Keratinocyte (primary cell): ENCODE data around the gene ATP11B.
A peak's percentile ranks its signal among the peaks of the same experiment; 100 is the strongest.

Experiments used
- CTCF ChIP-seq, 3 experiments: IDR thresholded peaks in 1 of 3; conservative IDR thresholded peaks in 1 of 3; optimal IDR thresholded peaks in 1 of 3; 2 replicates in 2 of 3; 3 replicates in 1 of 3; pipeline versions ENCODE3 to v1.5.1; 2011; ENCODE audit warnings: low read length in 3 of 3, mild to moderate bottlenecking in 3 of 3, moderate library complexity in 2 of 3, control low read depth in 1 of 3, inconsistent platforms in 1 of 3; ENCODE audit not compliant: insufficient read depth in 2 of 3; ENCODE audit errors: extremely low read depth in 1 of 3
- EZH2 ChIP-seq: IDR thresholded peaks from one replicate; pipeline ENCODE4 v1.6.1; 2012; ENCODE audit warnings: inconsistent platforms, mild to moderate bottlenecking, low read length, moderate library complexity

- no peak for TF ChIP-seq EZH2
- TF ChIP-seq CTCF (optimal IDR thresholded peaks at IDR 0.05 in 1 of 3, IDR thresholded peaks at IDR 0.05 in 1 of 3, conservative IDR thresholded peaks at IDR 0.05 in 1 of 3; ENCODE audit: extremely low read depth in 1 of 3, insufficient read depth in 2 of 3, low read length in 3 of 3), result peak in 1 of 3 experiments; percentile 17
These were observed 110.9 kb downstream of the ATP11B start for GRCh38 chr3:182904164-182904563.
